Activated CD8-positive, alpha-beta T cell treated with anti-CD3 and anti-CD28 coated beads, Interleukin-2, amount 10 ng/mL, durations not matched to agents 7 days and 5 days (primary cell): ENCODE measurements around the gene RACK1. TPM values are rescaled to one million over a fixed set of nuclear protein-coding genes. Genes with fewer than 3 reads are reported as not detected.
A peak's percentile ranks its signal among the peaks of the same experiment; 100 is the strongest.

Experiments used
- ATAC-seq: fragments of 150-1000 bp; cut with Tn5 transposase; one replicate; pipeline ENCODE4 v1.10.0; 2021; ENCODE audit warnings: moderate library complexity
- CTCF ChIA-PET: fragments of 350-600 bp; sonication (Branson Sonifier 250); formaldehyde crosslinking; loops from one replicate; lab custom pipeline; 2021; ENCODE audit warnings: antibody characterized with exemption; lab: Charles Lee
- POLR2A ChIA-PET: fragments of 350-600 bp; sonication (Branson Sonifier 250); formaldehyde crosslinking; loops from one replicate; lab custom pipeline; 2021; ENCODE audit warnings: antibody characterized with exemption; lab: Charles Lee
- DNase-seq: peaks from one replicate; pipeline ENCODE4 v3.0.0-alpha.2; 2020
- H3K27ac Mint-ChIP-seq: one replicate; pipeline ENCODE4 v1.8.0; 2021; ENCODE audit warnings: mild to moderate bottlenecking, mixed read lengths
- H3K27me3 Mint-ChIP-seq: one replicate; pipeline ENCODE4 v1.8.0; 2021; ENCODE audit warnings: low read depth, mixed read lengths
- H3K36me3 Mint-ChIP-seq: one replicate; pipeline ENCODE4 v1.8.0; 2021; ENCODE audit warnings: low read depth, mixed read lengths
- H3K4me1 Mint-ChIP-seq: one replicate; pipeline ENCODE4 v1.8.0; 2021; ENCODE audit warnings: low read depth, mixed read lengths
- H3K4me3 Mint-ChIP-seq: one replicate; pipeline ENCODE4 v1.8.0; 2021; ENCODE audit warnings: mild to moderate bottlenecking, mixed read lengths
- H3K9me3 Mint-ChIP-seq: one replicate; pipeline ENCODE4 v1.8.0; 2022; ENCODE audit warnings: mixed read lengths; ENCODE audit not compliant: insufficient read depth
- total RNA-seq, 2 experiments: library from RNA; stranded (reverse); gene quantifications; one replicate each; pipeline ENCODE4 v1.2.3, GENCODE V29; 2021

The RACK1 gene
- total RNA-seq, 2 experiments from 2014 or later = 1,796 to 1,942 TPM

- H3K4me1 Mint-ChIP-seq = peaks cover 47% of the 10 kb centered on the region
- peak overlapping the region; percentile 93 for H3K4me3 Mint-ChIP-seq
- H3K36me3 Mint-ChIP-seq = peaks cover 51% of the 10 kb centered on the region
- no peak for DNase-seq
- no peak for ATAC-seq
- no peaks in the 10 kb centered on the region for H3K9me3 Mint-ChIP-seq
- CTCF ChIA-PET = no interaction called here
- no peak overlapping the region for H3K27ac Mint-ChIP-seq
- H3K27me3 Mint-ChIP-seq = no peaks in the 10 kb centered on the region
- POLR2A ChIA-PET = interaction anchor here (3.7 to 5.0 kb wide), 2 partner anchors 12 to 36 kb away, joined by 30 to 86 read pairs; partner anchors contain the start of genes RACK1 and TRIM41
These were observed 14.9 kb upstream of the RACK1 start for GRCh38 chr5:181258576-181258975.

- ATAC-seq (no peak), DNase-seq (no peak)
- no peak overlapping the region for H3K27ac Mint-ChIP-seq
- H3K36me3 Mint-ChIP-seq = peaks cover 57% of the 10 kb centered on the region
- no peaks in the 10 kb centered on the region for H3K9me3 Mint-ChIP-seq
- no peaks in the 10 kb centered on the region for H3K27me3 Mint-ChIP-seq
- ChIA-PET CTCF (interaction anchor here (0.7 to 1.4 kb wide), 6 partner anchors 10 to 71 kb away, joined by 3 to 4 read pairs (median 3); no protein-coding TSS in a partner anchor), POLR2A (interaction anchor here (0.8 to 1.7 kb wide), 3 partner anchors 11 to 71 kb away, joined by 3 to 5 read pairs (median 4); no protein-coding TSS in a partner anchor)
- H3K4me3 Mint-ChIP-seq = no peak overlapping the region
- H3K4me1 Mint-ChIP-seq = peaks cover 61% of the 10 kb centered on the region
These were observed 12.3 kb upstream of the RACK1 start for GRCh38 chr5:181255836-181256578.

- Mint-ChIP-seq H3K4me3 (no peak overlapping the region), H3K27ac (no peak overlapping the region), H3K27me3 (no peaks in the 10 kb centered on the region), H3K4me1 (peaks cover 67% of the 10 kb centered on the region), H3K9me3 (no peaks in the 10 kb centered on the region), H3K36me3 (peaks cover 62% of the 10 kb centered on the region)
- POLR2A ChIA-PET = interaction anchor here (0.8 to 1.7 kb wide), 3 partner anchors 10 to 63 kb away, joined by 4 to 5 read pairs (median 4); no protein-coding TSS in a partner anchor
- CTCF ChIA-PET = interaction anchor here (1.0 to 1.4 kb wide), 3 partner anchors 33 to 70 kb away, joined by 3 to 4 read pairs (median 3); no protein-coding TSS in a partner anchor
- no peak for ATAC-seq
- no peak for DNase-seq
These were observed 11.6 kb upstream of the RACK1 start for GRCh38 chr5:181255276-181255675.

GRCh38 chr5:181248277-181248676, 4.6 kb upstream of the RACK1 start:
- ChIA-PET CTCF (interaction anchor here (0.9 kb wide), 1 partner anchor 64 kb away, joined by 3 read pairs; no protein-coding TSS in a partner anchor), POLR2A (interaction anchor here (0.8 to 6.1 kb wide), 2 partner anchors 9 to 13 kb away, joined by 3 to 86 read pairs; partner anchors contain the start of gene TRIM52)
- Mint-ChIP-seq H3K27me3 (no peaks in the 10 kb centered on the region), H3K4me1 (peaks cover 62% of the 10 kb centered on the region), H3K27ac (peak overlapping the region; percentile 96), H3K36me3 (peaks cover 43% of the 10 kb centered on the region), H3K9me3 (no peaks in the 10 kb centered on the region), H3K4me3 (peak overlapping the region; percentile 98)
- DNase-seq = no peak
- ATAC-seq = no peak

- no peaks in the 10 kb centered on the region for H3K9me3 Mint-ChIP-seq
- ChIA-PET CTCF (interaction anchor here (1.0 to 2.7 kb wide), 4 partner anchors 10 to 55 kb away, joined by 3 to 9 read pairs (median 4); partner anchors contain the start of gene TRIM52), POLR2A (interaction anchor here (0.7 to 11.1 kb wide), 5 partner anchors 9 to 416 kb away, joined by 3 to 157 read pairs (median 5); partner anchors contain the start of genes TRIM41 and TRIM52)
- H3K27me3 Mint-ChIP-seq = no peaks in the 10 kb centered on the region
- peak overlapping the region; percentile 98 for H3K4me3 Mint-ChIP-seq
- H3K36me3 Mint-ChIP-seq = peaks cover 55% of the 10 kb centered on the region
- peaks cover 64% of the 10 kb centered on the region for H3K4me1 Mint-ChIP-seq
- DNase-seq = peak; percentile 83
- peak overlapping the region; percentile 96 for H3K27ac Mint-ChIP-seq
- ATAC-seq = peak; percentile 46
These were observed 2.8 kb upstream of the RACK1 start for GRCh38 chr5:181246276-181247049.

- no peak for DNase-seq
- peaks cover 65% of the 10 kb centered on the region for H3K4me1 Mint-ChIP-seq
- POLR2A ChIA-PET = interaction anchor here (0.7 to 11.1 kb wide), 8 partner anchors 9 to 415 kb away, joined by 3 to 157 read pairs (median 6); partner anchors contain the start of genes TRIM41 and TRIM52
- H3K4me3 Mint-ChIP-seq = peak overlapping the region; percentile 98
- no peaks in the 10 kb centered on the region for H3K27me3 Mint-ChIP-seq
- peaks cover 59% of the 10 kb centered on the region for H3K36me3 Mint-ChIP-seq
- ATAC-seq = no peak
- no peaks in the 10 kb centered on the region for H3K9me3 Mint-ChIP-seq
- CTCF ChIA-PET = interaction anchor here (0.8 to 2.7 kb wide), 6 partner anchors 11 to 77 kb away, joined by 3 to 9 read pairs (median 4); partner anchors contain the start of gene TRIM52
- H3K27ac Mint-ChIP-seq = peak overlapping the region; percentile 96
These were observed 1.9 kb upstream of the RACK1 start for GRCh38 chr5:181245427-181246275.

GRCh38 chr5:181243018-181243563, 615 bp downstream of the RACK1 start:
- Mint-ChIP-seq H3K9me3 (no peaks in the 10 kb centered on the region), H3K27me3 (no peaks in the 10 kb centered on the region), H3K4me1 (peaks cover 60% of the 10 kb centered on the region), H3K27ac (peak overlapping the region; percentile 99), H3K4me3 (peak overlapping the region; percentile 98), H3K36me3 (peaks cover 62% of the 10 kb centered on the region)
- ATAC-seq (no peak), DNase-seq (no peak)
- ChIA-PET POLR2A (interaction anchor here (0.7 to 11.1 kb wide), 8 partner anchors 9 to 72 kb away, joined by 3 to 157 read pairs (median 6); partner anchors contain the start of genes TRIM41 and TRIM52), CTCF (interaction anchor here (0.8 to 1.3 kb wide), 3 partner anchors 16 to 80 kb away, joined by 3 to 4 read pairs (median 3); partner anchors contain the start of gene TRIM52)

- CTCF ChIA-PET = interaction anchor here (0.8 to 1.3 kb wide), 4 partner anchors 10 to 35 kb away, joined by 3 to 4 read pairs (median 3); no protein-coding TSS in a partner anchor
- DNase-seq = no peak
- H3K4me3 Mint-ChIP-seq = peak overlapping the region; percentile 98
- POLR2A ChIA-PET = interaction anchor here (0.6 to 11.1 kb wide), 7 partner anchors 9 to 68 kb away, joined by 3 to 157 read pairs (median 5); partner anchors contain the start of genes TRIM41 and TRIM52
- no peaks in the 10 kb centered on the region for H3K9me3 Mint-ChIP-seq
- H3K36me3 Mint-ChIP-seq = peaks cover 65% of the 10 kb centered on the region
- H3K4me1 Mint-ChIP-seq = peaks cover 58% of the 10 kb centered on the region
- H3K27me3 Mint-ChIP-seq = no peaks in the 10 kb centered on the region
- H3K27ac Mint-ChIP-seq = peak overlapping the region; percentile 99
- ATAC-seq = no peak
These were observed 1.7 kb downstream of the RACK1 start for GRCh38 chr5:181242031-181242451.

GRCh38 chr5:181241393-181241975, 2.2 kb downstream of the RACK1 start:
- CTCF ChIA-PET = interaction anchor here (0.8 to 1.2 kb wide), 4 partner anchors 10 to 34 kb away, joined by 3 to 4 read pairs (median 4); no protein-coding TSS in a partner anchor
- Mint-ChIP-seq H3K4me1 (peaks cover 58% of the 10 kb centered on the region), H3K9me3 (no peaks in the 10 kb centered on the region), H3K27me3 (no peaks in the 10 kb centered on the region), H3K27ac (peak overlapping the region; percentile 99), H3K36me3 (peaks cover 70% of the 10 kb centered on the region), H3K4me3 (peak overlapping the region; percentile 98)
- ATAC-seq (peak; percentile 25), DNase-seq (peak; percentile 72)
- POLR2A ChIA-PET = interaction anchor here (0.6 to 11.1 kb wide), 7 partner anchors 8 to 68 kb away, joined by 3 to 157 read pairs (median 5); partner anchors contain the start of genes TRIM41 and TRIM52
